GM12801 (cell line): ENCODE data around the gene TREM1.

ENCODE experiments used
- TF ChIP-seq, protein P1 (sequence below): IDR thresholded peaks from one replicate; pipeline ENCODE4 v1.5.1; 2011; ENCODE audit warnings: control low read depth; ENCODE audit not compliant: insufficient read length; ENCODE audit errors: extremely low read depth

TREM1 gene

DNA sequence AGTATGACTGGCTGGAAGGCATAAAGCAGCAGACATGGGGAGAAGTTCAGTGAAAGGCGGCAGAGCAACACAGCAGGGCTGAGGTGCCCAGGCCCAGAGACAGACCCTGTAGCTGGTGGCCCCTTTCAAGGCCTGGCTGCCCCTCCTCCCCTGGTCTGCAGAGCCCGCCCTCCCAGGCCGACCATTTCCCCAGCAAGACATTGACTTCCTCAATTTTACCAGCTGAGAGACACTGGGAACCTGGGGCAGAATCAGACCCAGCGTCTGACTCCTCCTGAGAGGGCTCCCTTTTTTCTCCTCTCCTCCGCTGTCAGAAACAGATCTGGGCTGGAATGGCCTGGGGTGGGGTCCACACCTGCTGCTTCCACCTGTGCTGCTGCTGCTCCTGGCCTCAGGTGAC is 58.4 kb downstream of the TREM1 start, which contains the start of gene TREML4:
Gene TREML4 (plus strand): TSS at position 254 of the 400 bp plus-strand sequence. CDS start 79 bp downstream, at position 333.
- TF ChIP-seq, protein P1, sequence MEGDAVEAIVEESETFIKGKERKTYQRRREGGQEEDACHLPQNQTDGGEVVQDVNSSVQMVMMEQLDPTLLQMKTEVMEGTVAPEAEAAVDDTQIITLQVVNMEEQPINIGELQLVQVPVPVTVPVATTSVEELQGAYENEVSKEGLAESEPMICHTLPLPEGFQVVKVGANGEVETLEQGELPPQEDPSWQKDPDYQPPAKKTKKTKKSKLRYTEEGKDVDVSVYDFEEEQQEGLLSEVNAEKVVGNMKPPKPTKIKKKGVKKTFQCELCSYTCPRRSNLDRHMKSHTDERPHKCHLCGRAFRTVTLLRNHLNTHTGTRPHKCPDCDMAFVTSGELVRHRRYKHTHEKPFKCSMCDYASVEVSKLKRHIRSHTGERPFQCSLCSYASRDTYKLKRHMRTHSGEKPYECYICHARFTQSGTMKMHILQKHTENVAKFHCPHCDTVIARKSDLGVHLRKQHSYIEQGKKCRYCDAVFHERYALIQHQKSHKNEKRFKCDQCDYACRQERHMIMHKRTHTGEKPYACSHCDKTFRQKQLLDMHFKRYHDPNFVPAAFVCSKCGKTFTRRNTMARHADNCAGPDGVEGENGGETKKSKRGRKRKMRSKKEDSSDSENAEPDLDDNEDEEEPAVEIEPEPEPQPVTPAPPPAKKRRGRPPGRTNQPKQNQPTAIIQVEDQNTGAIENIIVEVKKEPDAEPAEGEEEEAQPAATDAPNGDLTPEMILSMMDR: no peak

DNA sequence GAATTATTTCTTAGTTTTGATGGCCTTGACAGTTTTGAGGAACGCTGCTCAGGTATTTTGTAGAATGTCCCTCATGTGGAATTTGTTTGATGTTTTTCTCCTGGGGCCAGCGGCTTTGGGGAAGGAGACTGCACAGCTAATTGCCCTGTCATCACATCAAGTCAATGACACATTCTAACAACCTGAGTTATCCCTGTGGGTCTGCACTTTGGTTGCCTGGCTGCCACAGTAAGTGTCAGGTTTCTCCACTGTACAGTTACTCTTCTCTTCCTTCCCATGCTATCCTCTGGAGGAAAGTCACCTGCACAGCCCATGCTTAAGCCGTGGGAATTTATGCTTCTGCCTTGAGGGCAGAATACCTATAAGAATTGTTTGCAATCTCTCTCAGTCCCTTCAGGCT is 59.7 kb downstream of the TREM1 start:
- TF ChIP-seq, protein P1: no peak

DNA sequence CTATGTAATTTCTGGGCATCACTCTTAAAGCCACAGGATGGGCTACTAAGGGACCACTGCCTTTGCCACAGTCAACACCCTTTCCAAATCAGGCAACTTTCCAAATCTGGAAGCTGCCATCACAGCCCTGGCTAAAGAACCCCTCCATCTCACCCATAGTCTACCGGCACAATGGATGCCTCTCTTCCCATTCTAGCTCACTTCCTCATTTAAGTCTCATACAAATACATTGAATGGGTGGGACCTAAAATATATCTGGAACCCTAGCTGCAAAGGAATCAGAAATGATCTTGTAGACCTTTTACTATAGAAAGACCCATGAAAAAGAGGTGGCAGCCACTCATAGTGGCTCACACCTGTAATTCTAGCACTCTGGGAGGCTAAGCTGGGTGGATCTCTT is 61.7 kb downstream of the TREM1 start:
- TF ChIP-seq, protein P1: no peak
